HK-2 (cell line): ENCODE results near the gene PPP2R2B.

ENCODE experiments used
- DNase-seq: peaks from one replicate; pipeline ENCODE4 v3.0.0-alpha.2; 2018; ENCODE audit not compliant: unreplicated experiment

Gene PPP2R2B

GRCh38 chr5:146703499-146703898, 175.1 kb downstream of the PPP2R2B start:
- no peak for DNase-seq

- DNase-seq = no peak
Observed at GRCh38 chr5:146699664-146700418, 178.7 kb downstream of the PPP2R2B start.

- DNase-seq = no peak
Observed at GRCh38 chr5:146699138-146699537, 179.4 kb downstream of the PPP2R2B start.

GRCh38 chr5:146698651-146699050, 179.9 kb downstream of the PPP2R2B start:
- DNase-seq = no peak

GRCh38 chr5:146697211-146697610, 181.3 kb downstream of the PPP2R2B start:
- no peak for DNase-seq

GRCh38 chr5:146695646-146696045, 182.9 kb downstream of the PPP2R2B start:
- DNase-seq = no peak

- DNase-seq = no peak
Observed at GRCh38 chr5:146690880-146691355, 187.6 kb downstream of the PPP2R2B start.

GRCh38 chr5:146687630-146688029, 190.9 kb downstream of the PPP2R2B start:
- no peak for DNase-seq

- no peak for DNase-seq
Observed at GRCh38 chr5:146683861-146684260, 194.7 kb downstream of the PPP2R2B start.

- no peak for DNase-seq
Observed at GRCh38 chr5:146682899-146683532, 195.5 kb downstream of the PPP2R2B start.

- DNase-seq = no peak
Observed at GRCh38 chr5:146681585-146682105, 196.9 kb downstream of the PPP2R2B start.

- DNase-seq = no peak
Observed at GRCh38 chr5:146680846-146681584, 197.5 kb downstream of the PPP2R2B start.

- DNase-seq = no peak
Observed at GRCh38 chr5:146675636-146676035, 202.9 kb downstream of the PPP2R2B start.

GRCh38 chr5:146672866-146673265, 205.7 kb downstream of the PPP2R2B start:
- DNase-seq = no peak

- no peak for DNase-seq
Observed at GRCh38 chr5:146671561-146672295, 206.8 kb downstream of the PPP2R2B start.

GRCh38 chr5:146669656-146670055, 208.9 kb downstream of the PPP2R2B start:
- no peak for DNase-seq

GRCh38 chr5:146667633-146668272, 210.8 kb downstream of the PPP2R2B start:
- no peak for DNase-seq

GRCh38 chr5:146662229-146662628, 216.3 kb downstream of the PPP2R2B start:
- DNase-seq = no peak

- no peak for DNase-seq
Observed at GRCh38 chr5:146660376-146660960, 218.1 kb downstream of the PPP2R2B start.

- no peak for DNase-seq
Observed at GRCh38 chr5:146659961-146660360, 218.6 kb downstream of the PPP2R2B start.

- no peak for DNase-seq
Observed at GRCh38 chr5:146656703-146657102, 221.9 kb downstream of the PPP2R2B start.
